Measurements from ENCODE around the gene CDHR2. TPM values are rescaled to one million over a fixed set of nuclear protein-coding genes. Genes with fewer than 3 reads are reported as not detected.

Gene CDHR2
- total and polyA plus RNA-seq, 5 donors = 0.40 to 0.92 (median 0.47) TPM; not detected in 2

GRCh38 chr5:176552332-176552869 is 3.3 kb downstream of the CDHR2 start:
- ATAC-seq (no peak), DNase-seq (peak in 2 of 3 donors; percentile 16 to 30)
- Histone ChIP-seq H3K27me3 (ENCODE audit: control insufficient read depth, insufficient read depth) (no peaks in the 10 kb centered on the region), H3K9me3 (ENCODE audit: control insufficient read depth, low read length) (no peaks in the 10 kb centered on the region), H3K4me1 (ENCODE audit: control insufficient read depth, insufficient read depth, low read length) (no peaks in the 10 kb centered on the region), H3K4me3 (ENCODE audit: low read length) (no peak overlapping the region), H3K27ac (ENCODE audit: low read length) (no peak overlapping the region)
- WGBS = 80% methylated on average over 11 of the region's 11 CpGs
- intact Hi-C loops (cut with DNase I) = no loop called here

DNA sequence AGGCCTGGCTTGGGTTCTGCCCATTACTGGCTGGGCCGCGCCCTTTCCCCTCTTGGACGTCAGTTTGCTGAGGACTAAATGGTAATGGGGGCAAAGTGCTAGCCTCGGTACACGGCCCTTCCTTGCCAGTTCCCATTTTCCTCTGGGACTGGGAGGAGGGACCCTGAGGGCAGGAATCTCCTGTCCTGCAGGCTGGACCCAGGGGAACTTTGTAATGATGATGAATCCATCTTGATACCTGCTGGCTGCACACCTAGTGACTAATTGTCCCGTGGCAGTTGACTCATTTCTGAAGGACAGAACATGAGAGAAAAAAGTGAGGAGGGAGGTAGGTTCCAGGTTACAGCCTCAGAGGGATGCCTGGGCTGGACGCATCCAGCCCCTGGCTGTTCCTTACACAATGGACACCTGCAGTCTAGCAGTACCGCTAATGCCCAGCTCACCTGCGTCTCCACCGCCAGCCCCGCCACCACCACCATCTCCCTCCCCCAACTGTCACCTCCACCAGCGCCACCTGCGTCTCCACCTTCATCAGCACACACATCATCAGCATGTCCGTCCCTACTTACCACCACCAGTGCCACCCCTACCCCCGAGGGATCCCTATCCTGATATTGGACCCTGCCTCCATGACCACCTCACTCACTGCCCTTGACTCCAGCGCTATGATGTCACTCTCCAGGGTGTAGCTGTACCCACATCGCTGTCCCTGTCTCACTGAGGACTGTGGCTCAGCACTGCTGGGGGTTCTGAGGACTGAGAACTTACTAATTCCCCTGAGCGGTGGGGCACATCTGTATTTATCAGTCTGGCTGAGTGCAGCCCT is 4.3 kb downstream of the CDHR2 start:
- Histone ChIP-seq H3K4me3 (ENCODE audit: low read length) (no peak overlapping the region), H3K27me3 (ENCODE audit: control insufficient read depth, insufficient read depth) (no peaks in the 10 kb centered on the region), H3K9me3 (ENCODE audit: control insufficient read depth, low read length) (no peaks in the 10 kb centered on the region), H3K27ac (ENCODE audit: low read length) (no peak overlapping the region), H3K4me1 (ENCODE audit: control insufficient read depth, insufficient read depth, low read length) (no peaks in the 10 kb centered on the region)
- intact Hi-C loops (cut with DNase I) = no loop called here
- peak in 2 of 3 donors; percentile 7 to 19 for DNase-seq
- 61% methylated on average over 18 of the region's 18 CpGs for WGBS
- no peak for ATAC-seq

DNA sequence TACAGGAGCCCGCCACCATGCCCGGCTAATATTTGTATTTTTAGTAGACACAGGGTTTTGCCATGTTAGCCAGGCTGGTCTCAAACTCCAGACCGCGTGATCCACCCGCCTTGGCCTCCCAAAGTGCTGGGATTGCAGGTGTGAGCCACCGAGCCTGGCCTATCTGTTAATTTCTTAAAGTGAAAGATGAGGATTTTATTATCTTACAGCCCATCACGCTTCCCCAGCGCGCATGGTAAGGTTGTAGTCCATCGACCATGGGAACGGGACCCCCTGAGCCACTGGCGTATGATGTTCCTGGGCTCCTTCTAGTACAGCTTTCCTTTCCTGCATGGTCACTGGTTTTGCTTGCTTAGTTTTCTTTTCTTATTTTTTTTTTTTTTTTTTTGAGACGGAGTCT is 8.7 kb downstream of the CDHR2 start:
- Histone ChIP-seq H3K4me1 (ENCODE audit: control insufficient read depth, insufficient read depth, low read length) (no peaks in the 10 kb centered on the region), H3K9me3 (ENCODE audit: control insufficient read depth, low read length) (no peaks in the 10 kb centered on the region), H3K27me3 (ENCODE audit: control insufficient read depth, insufficient read depth) (no peaks in the 10 kb centered on the region), H3K4me3 (ENCODE audit: low read length) (no peak overlapping the region), H3K27ac (ENCODE audit: low read length) (no peak overlapping the region)
- DNase-seq = peak in 1 of 3 donors; percentile 33
- no peak for ATAC-seq
- intact Hi-C loops (cut with DNase I) = no loop called here
- 96% methylated on average over 13 of the region's 13 CpGs for WGBS

DNA sequence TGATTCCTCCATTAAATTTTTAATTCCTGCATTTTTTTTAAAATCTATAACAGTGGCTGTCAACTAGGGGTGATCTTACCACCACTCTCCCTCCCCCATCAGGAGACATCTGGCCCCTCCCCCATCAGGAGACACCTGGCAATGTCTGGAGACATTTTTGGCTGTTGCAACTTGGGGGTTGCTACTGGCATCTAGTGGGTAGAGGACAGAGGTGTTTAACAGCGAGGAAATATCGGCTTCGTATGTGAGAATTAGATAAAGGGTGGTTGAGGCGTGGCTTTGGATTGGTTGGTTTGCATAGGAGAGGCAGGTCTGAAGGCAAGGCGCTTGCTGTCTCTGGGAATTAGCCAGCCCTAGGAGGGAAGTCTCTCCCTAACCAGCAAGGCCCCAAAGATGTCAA is 10.5 kb downstream of the CDHR2 start:
- ATAC-seq = no peak
- no peaks in the 10 kb centered on the region for H3K4me1 ChIP-seq (ENCODE audit: control insufficient read depth, insufficient read depth, low read length)
- no peaks in the 10 kb centered on the region for H3K9me3 ChIP-seq (ENCODE audit: control insufficient read depth, low read length)
- H3K27ac ChIP-seq (ENCODE audit: low read length) = no peak overlapping the region
- intact Hi-C loops (cut with DNase I) = no loop called here
- no peaks in the 10 kb centered on the region for H3K27me3 ChIP-seq (ENCODE audit: control insufficient read depth, insufficient read depth)
- H3K4me3 ChIP-seq (ENCODE audit: low read length) = no peak overlapping the region
- no peak for DNase-seq
- WGBS = 39% methylated on average over 5 of the region's 5 CpGs

- no peak overlapping the region for H3K4me3 ChIP-seq (ENCODE audit: low read length)
- 67% methylated on average over 8 of the region's 8 CpGs for WGBS
- H3K9me3 ChIP-seq (ENCODE audit: control insufficient read depth, low read length) = no peaks in the 10 kb centered on the region
- DNase-seq (no peak), ATAC-seq (no peak)
- intact Hi-C loops (cut with DNase I) = no loop called here
- H3K27ac ChIP-seq (ENCODE audit: low read length) = no peak overlapping the region
- no peaks in the 10 kb centered on the region for H3K4me1 ChIP-seq (ENCODE audit: control insufficient read depth, insufficient read depth, low read length)
- H3K27me3 ChIP-seq (ENCODE audit: control insufficient read depth, insufficient read depth) = no peaks in the 10 kb centered on the region
Measured at GRCh38 chr5:176560364-176560763, 11.2 kb downstream of the CDHR2 start.

GRCh38 chr5:176561259-176561658 is 12.1 kb downstream of the CDHR2 start:
- Histone ChIP-seq H3K4me1 (ENCODE audit: control insufficient read depth, insufficient read depth, low read length) (no peaks in the 10 kb centered on the region), H3K27me3 (ENCODE audit: control insufficient read depth, insufficient read depth) (no peaks in the 10 kb centered on the region), H3K9me3 (ENCODE audit: control insufficient read depth, low read length) (no peaks in the 10 kb centered on the region), H3K4me3 (ENCODE audit: low read length) (no peak overlapping the region), H3K27ac (ENCODE audit: low read length) (no peak overlapping the region)
- intact Hi-C loops (cut with DNase I) = no loop called here
- no peak for DNase-seq
- ATAC-seq = no peak
- 80% methylated on average over 3 of the region's 3 CpGs for WGBS

- H3K4me3 ChIP-seq (ENCODE audit: low read length) = no peak overlapping the region
- no peaks in the 10 kb centered on the region for H3K27me3 ChIP-seq (ENCODE audit: control insufficient read depth, insufficient read depth)
- DNase-seq (no peak), ATAC-seq (no peak)
- intact Hi-C loops (cut with DNase I) = no loop called here
- 57% methylated on average over 10 of the region's 10 CpGs for WGBS
- no peaks in the 10 kb centered on the region for H3K9me3 ChIP-seq (ENCODE audit: control insufficient read depth, low read length)
- no peak overlapping the region for H3K27ac ChIP-seq (ENCODE audit: low read length)
- H3K4me1 ChIP-seq (ENCODE audit: control insufficient read depth, insufficient read depth, low read length) = no peaks in the 10 kb centered on the region
Measured at GRCh38 chr5:176562189-176562588, 13.0 kb downstream of the CDHR2 start.

DNA sequence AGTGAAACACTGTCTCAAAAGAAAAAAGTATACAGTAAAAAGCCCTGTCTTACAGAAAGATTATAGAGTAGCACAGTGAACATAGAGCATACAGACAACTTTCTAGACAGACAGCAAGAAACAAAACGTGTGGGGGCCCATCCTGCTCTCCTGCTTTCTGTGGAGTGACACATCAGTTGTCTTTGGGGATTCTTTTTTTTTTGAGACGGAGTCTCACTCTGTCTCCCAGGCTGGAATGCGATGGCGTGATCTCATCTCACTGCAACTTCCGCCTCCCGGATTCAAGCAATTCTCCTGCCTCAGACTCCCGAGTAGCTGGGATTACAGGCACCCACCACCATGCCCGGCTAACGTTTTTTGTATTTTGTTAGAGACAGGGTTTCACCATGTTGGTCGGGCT is 14.9 kb downstream of the CDHR2 start:
- no peak for DNase-seq
- WGBS = 69% methylated on average over 10 of the region's 10 CpGs
- H3K4me3 ChIP-seq (ENCODE audit: low read length) = no peak overlapping the region
- no peaks in the 10 kb centered on the region for H3K4me1 ChIP-seq (ENCODE audit: control insufficient read depth, insufficient read depth, low read length)
- intact Hi-C loops (cut with DNase I) = no loop called here
- H3K9me3 ChIP-seq (ENCODE audit: control insufficient read depth, low read length) = no peaks in the 10 kb centered on the region
- no peak for ATAC-seq
- H3K27ac ChIP-seq (ENCODE audit: low read length) = no peak overlapping the region
- no peaks in the 10 kb centered on the region for H3K27me3 ChIP-seq (ENCODE audit: control insufficient read depth, insufficient read depth)

- no peaks in the 10 kb centered on the region for H3K27me3 ChIP-seq (ENCODE audit: control insufficient read depth, insufficient read depth)
- WGBS = 29% methylated on average over 6 of the region's 6 CpGs
- intact Hi-C loops (cut with DNase I) = no loop called here
Measured at GRCh38 chr5:176565760-176566288, 16.7 kb downstream of the CDHR2 start.

DNA sequence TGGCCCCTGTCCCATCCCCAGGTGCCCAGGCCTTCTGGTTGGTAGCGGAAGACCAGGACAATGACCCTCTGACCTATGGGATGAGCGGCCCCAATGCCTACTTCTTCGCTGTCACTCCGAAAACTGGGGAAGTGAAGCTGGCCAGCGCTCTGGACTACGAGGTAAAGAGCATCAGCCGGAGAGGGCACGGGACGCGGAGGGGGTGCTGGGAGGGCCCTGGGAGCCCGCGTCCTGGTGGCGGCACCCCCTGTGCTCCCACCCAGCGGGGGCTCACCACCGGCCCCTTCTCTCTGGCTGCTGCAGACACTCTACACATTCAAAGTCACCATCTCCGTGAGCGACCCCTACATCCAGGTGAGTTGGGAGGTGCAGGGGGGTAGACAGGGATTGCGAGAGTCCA is 19.5 kb downstream of the CDHR2 start:
- Histone ChIP-seq H3K27me3 (ENCODE audit: control insufficient read depth, insufficient read depth) (no peaks in the 10 kb centered on the region), H3K27ac (ENCODE audit: low read length) (no peak overlapping the region), H3K9me3 (ENCODE audit: control insufficient read depth, low read length) (no peaks in the 10 kb centered on the region), H3K4me3 (ENCODE audit: low read length) (no peak overlapping the region), H3K4me1 (ENCODE audit: control insufficient read depth, insufficient read depth, low read length) (no peaks in the 10 kb centered on the region)
- ATAC-seq (no peak), DNase-seq (no peak)
- 79% methylated on average over 18 of the region's 18 CpGs for WGBS
- intact Hi-C loops (cut with DNase I) = no loop called here

More at GRCh38 chr5:176565760-176566288, 16.7 kb downstream of the CDHR2 start:
- H3K9me3 ChIP-seq (ENCODE audit: control insufficient read depth, low read length) = no peaks in the 10 kb centered on the region
- H3K27ac ChIP-seq (ENCODE audit: low read length) = no peak overlapping the region
- ATAC-seq (no peak), DNase-seq (no peak)
- no peaks in the 10 kb centered on the region for H3K4me1 ChIP-seq (ENCODE audit: control insufficient read depth, insufficient read depth, low read length)
- no peak overlapping the region for H3K4me3 ChIP-seq (ENCODE audit: low read length)

DNA sequence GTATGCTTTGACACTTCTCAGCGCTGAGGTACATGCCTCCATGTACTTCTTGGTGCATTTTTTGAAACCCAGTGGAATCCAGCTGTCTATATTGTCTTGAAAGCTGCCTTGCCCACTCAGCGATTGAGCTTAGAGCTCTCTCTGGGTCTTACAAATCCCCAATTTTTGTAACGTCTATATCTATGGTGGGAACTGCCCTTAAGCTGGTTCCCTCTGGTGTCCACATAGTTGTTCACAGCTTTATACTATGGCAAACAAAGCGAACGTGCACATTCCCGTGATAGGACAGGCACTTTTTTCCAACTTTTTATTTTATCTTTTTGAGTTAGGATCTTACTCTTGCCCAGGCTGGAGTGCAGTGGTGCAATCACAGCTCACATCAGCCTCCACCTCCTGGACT is 20.9 kb downstream of the CDHR2 start:
- DNase-seq (no peak), ATAC-seq (no peak)
- no peaks in the 10 kb centered on the region for H3K27me3 ChIP-seq (ENCODE audit: control insufficient read depth, insufficient read depth)
- intact Hi-C loops (cut with DNase I) = loop anchor here in 1 of 4 donors (10.0 kb wide), 1 partner anchor 65 kb away; the partner anchor contains the start of genes EIF4E1B and SNCB
- no peaks in the 10 kb centered on the region for H3K4me1 ChIP-seq (ENCODE audit: control insufficient read depth, insufficient read depth, low read length)
- H3K27ac ChIP-seq (ENCODE audit: low read length) = no peak overlapping the region
- no peaks in the 10 kb centered on the region for H3K9me3 ChIP-seq (ENCODE audit: control insufficient read depth, low read length)
- 44% methylated on average over 6 of the region's 6 CpGs for WGBS
- no peak overlapping the region for H3K4me3 ChIP-seq (ENCODE audit: low read length)
